ENCODE results near the gene GDI2.
"Not testable (repeated sequence)": the region's sequence is repeated elsewhere in the genome, so short reads cannot be mapped to it uniquely, and the experiment has no call there.

Gene GDI2

GRCh38 chr10:5827841-5828240 is 14.6 kb upstream of the GDI2 start:
- TF ChIP-seq, protein P1, sequence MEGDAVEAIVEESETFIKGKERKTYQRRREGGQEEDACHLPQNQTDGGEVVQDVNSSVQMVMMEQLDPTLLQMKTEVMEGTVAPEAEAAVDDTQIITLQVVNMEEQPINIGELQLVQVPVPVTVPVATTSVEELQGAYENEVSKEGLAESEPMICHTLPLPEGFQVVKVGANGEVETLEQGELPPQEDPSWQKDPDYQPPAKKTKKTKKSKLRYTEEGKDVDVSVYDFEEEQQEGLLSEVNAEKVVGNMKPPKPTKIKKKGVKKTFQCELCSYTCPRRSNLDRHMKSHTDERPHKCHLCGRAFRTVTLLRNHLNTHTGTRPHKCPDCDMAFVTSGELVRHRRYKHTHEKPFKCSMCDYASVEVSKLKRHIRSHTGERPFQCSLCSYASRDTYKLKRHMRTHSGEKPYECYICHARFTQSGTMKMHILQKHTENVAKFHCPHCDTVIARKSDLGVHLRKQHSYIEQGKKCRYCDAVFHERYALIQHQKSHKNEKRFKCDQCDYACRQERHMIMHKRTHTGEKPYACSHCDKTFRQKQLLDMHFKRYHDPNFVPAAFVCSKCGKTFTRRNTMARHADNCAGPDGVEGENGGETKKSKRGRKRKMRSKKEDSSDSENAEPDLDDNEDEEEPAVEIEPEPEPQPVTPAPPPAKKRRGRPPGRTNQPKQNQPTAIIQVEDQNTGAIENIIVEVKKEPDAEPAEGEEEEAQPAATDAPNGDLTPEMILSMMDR (IDR thresholded peaks at IDR 0.05), result no peak
- Histone ChIP-seq H3K27ac (no peak overlapping the region), H3K4me3 (no peak overlapping the region)
- DNase-seq (ENCODE audit: low spot score), result no peak

- H3K4me3 ChIP-seq, result not testable (repeated sequence)
These were observed 13.3 kb upstream of the GDI2 start for GRCh38 chr10:5826511-5826910.

DNA sequence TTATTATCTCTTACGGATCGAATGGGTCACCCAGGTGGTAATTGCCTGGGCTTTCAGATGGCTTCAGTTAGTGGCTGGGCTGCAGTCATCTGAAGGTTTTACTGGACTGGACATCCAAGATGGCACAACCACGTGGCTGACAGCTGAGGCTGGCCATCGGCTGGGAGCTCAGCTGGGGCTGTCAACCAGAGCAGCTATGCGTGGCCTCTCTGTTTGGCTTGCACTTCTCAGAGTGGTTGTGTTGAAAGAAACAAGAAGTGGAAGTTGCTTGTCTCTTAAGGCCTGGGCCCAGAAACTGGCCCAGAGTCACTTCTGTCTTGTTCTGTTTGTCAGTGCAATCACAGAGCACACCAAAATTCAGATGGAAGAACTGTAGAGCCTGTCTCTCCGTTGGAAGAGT is 5.7 kb upstream of the GDI2 start:
- TF ChIP-seq, protein P1 (IDR thresholded peaks at IDR 0.05), result no peak
- Histone ChIP-seq H3K27ac (no peak overlapping the region), H3K4me3 (no peak overlapping the region)
- no peak for DNase-seq (ENCODE audit: low spot score)

More at GRCh38 chr10:5826511-5826910, 13.3 kb upstream of the GDI2 start:
- not testable (repeated sequence) for H3K27ac ChIP-seq; DNase-seq (ENCODE audit: low spot score)

DNA sequence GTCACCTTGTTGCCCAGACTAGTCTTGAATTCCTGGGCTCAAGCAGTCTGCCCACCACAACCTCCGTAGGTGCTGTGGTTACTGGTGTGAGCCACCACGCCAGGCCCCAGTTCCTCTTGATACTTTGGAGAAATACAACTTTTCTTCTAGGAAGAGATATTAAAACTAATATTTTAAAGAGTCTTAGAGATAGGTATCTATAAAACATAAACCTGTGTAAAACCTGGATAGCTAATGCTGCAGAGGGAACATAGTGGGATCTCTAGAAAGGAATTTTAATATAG is 4.8 kb upstream of the GDI2 start:
- TF ChIP-seq, protein P1 (IDR thresholded peaks at IDR 0.05), result no peak
- no peak for DNase-seq (ENCODE audit: low spot score)
- Histone ChIP-seq H3K27ac (no peak overlapping the region), H3K4me3 (no peak overlapping the region)

- TF ChIP-seq, protein P1 (IDR thresholded peaks at IDR 0.05), result no peak
- DNase-seq (ENCODE audit: low spot score), result no peak
- Histone ChIP-seq H3K4me3 (no peak overlapping the region), H3K27ac (no peak overlapping the region)
These were observed 4.3 kb upstream of the GDI2 start for GRCh38 chr10:5817322-5818047.

DNA sequence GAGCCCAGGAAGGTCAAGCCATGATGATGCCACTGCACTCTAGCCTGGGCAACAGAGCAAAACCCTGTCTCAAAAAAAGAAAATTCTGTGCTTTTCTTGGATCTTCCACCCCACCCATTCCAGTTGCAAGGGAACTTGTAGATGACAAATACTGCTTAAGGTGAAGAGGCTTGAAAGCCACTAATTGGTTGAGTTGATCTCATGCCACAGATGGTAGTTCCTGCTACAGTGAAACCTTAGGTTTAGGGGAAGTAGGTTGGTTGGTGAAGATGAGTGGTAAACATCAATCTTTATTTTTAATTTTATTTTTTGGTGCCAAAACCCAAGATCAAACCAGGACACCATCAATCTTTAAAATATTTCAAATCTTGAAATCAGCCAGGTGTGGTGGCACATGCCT is 2.9 kb upstream of the GDI2 start:
- no peak overlapping the region for H3K4me3 ChIP-seq
- DNase-seq (ENCODE audit: low spot score), result no peak
- TF ChIP-seq, protein P1 (IDR thresholded peaks at IDR 0.05), result no peak
- no peak overlapping the region for H3K27ac ChIP-seq

- H3K4me3 ChIP-seq, result peak overlapping the region; percentile 91
- TF ChIP-seq, protein P1 (IDR thresholded peaks at IDR 0.05), result no peak
- DNase-seq (ENCODE audit: low spot score), result no peak
- H3K27ac ChIP-seq, result peak overlapping the region; percentile 96 to 98
These were observed 1.2 kb upstream of the GDI2 start for GRCh38 chr10:5814110-5815107.
